K562 (cell line): Measurements from ENCODE around the gene LIAS.

Source experiments
- EZH2 ChIP-seq: IDR thresholded peaks from 2 replicates; pipeline ENCODE4 v1.6.1; 2012; ENCODE audit warnings: low read depth, mild to moderate bottlenecking, inconsistent platforms, low read length, borderline replicate concordance
- FOXK2 ChIP-seq, 2 experiments: fragments of 450-650 bp; IDR thresholded peaks in 1 of 2; conservative IDR thresholded peaks in 1 of 2; 2 replicates each; pipeline ENCODE4 v1.6.1; 2016; ENCODE audit warnings: low read depth in 2 of 2, mild to moderate bottlenecking in 1 of 2
- FOXM1 ChIP-seq, 2 experiments: fragments of 450-650 bp in 1 of 2; sonication (generic) in 1 of 2; formaldehyde crosslinking in 1 of 2; IDR thresholded peaks; 2 replicates each; pipeline versions ENCODE4 v1.6.1 to v1.9.0; 2017 to 2022; ENCODE audit warnings: low read depth in 2 of 2, mild to moderate bottlenecking in 2 of 2, missing genetic modification reagents in 1 of 2, moderate library complexity in 1 of 2
- HMG20B ChIP-seq: fragments of 250-450 bp; sonication (Bioruptor Pico); IDR thresholded peaks from 2 replicates; pipeline ENCODE4 v1.5.0; 2021; ENCODE audit warnings: mild to moderate bottlenecking
- TF ChIP-seq, protein P1 (sequence below): fragments of 450-650 bp; conservative IDR thresholded peaks from 2 replicates; pipeline ENCODE4 v1.6.1; 2016; ENCODE audit warnings: missing genetic modification characterization, low read depth, mild to moderate bottlenecking, control low read depth, missing compliant biosample characterization
- TF ChIP-seq, protein P2 (sequence below): fragments of 250-450 bp; sonication (Bioruptor Pico); IDR thresholded peaks from 2 replicates; pipeline ENCODE4 v1.8.0; 2022; ENCODE audit warnings: inconsistent platforms
- TF ChIP-seq, protein P3 (sequence below): fragments of 450-650 bp; formaldehyde crosslinking; IDR thresholded peaks from 2 replicates; pipeline ENCODE4 v1.4.0; 2020; ENCODE audit warnings: mild to moderate bottlenecking, mixed read lengths

DNA sequence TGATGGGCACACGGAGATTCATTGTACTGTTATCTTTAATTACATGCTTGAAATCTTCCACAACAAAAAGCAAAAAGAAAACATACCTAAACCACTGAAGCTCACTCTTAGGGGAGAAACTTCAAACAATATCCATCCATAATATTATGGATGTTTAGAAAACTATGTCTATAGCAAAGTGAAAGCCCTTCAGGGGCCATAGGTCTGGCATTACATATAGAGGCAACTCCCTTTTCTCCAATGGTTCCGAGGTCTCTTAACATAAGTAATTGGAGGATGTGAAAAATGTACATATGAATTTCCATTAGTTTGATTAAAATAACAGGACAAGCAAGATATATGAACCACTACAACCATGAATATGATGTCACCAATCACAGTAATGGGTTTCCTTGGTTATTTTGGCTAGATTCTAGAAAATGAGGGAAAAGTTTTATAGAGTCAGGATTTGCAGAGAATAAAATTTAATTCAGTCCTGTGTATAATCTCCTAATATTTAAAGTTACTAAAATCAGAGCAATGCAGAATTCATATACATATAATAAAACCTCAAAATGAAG, 57.6 kb downstream of the LIAS start:
- TF ChIP-seq, protein P1, sequence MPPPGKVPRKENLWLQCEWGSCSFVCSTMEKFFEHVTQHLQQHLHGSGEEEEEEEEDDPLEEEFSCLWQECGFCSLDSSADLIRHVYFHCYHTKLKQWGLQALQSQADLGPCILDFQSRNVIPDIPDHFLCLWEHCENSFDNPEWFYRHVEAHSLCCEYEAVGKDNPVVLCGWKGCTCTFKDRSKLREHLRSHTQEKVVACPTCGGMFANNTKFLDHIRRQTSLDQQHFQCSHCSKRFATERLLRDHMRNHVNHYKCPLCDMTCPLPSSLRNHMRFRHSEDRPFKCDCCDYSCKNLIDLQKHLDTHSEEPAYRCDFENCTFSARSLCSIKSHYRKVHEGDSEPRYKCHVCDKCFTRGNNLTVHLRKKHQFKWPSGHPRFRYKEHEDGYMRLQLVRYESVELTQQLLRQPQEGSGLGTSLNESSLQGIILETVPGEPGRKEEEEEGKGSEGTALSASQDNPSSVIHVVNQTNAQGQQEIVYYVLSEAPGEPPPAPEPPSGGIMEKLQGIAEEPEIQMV (tag): no peak
- TF ChIP-seq, protein P2, sequence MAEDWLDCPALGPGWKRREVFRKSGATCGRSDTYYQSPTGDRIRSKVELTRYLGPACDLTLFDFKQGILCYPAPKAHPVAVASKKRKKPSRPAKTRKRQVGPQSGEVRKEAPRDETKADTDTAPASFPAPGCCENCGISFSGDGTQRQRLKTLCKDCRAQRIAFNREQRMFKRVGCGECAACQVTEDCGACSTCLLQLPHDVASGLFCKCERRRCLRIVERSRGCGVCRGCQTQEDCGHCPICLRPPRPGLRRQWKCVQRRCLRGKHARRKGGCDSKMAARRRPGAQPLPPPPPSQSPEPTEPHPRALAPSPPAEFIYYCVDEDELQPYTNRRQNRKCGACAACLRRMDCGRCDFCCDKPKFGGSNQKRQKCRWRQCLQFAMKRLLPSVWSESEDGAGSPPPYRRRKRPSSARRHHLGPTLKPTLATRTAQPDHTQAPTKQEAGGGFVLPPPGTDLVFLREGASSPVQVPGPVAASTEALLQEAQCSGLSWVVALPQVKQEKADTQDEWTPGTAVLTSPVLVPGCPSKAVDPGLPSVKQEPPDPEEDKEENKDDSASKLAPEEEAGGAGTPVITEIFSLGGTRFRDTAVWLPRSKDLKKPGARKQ (CRISPR knock-in tag): no peak
- no peak for TF ChIP-seq HMG20B (CRISPR knock-in tag)
- TF ChIP-seq, protein P3, sequence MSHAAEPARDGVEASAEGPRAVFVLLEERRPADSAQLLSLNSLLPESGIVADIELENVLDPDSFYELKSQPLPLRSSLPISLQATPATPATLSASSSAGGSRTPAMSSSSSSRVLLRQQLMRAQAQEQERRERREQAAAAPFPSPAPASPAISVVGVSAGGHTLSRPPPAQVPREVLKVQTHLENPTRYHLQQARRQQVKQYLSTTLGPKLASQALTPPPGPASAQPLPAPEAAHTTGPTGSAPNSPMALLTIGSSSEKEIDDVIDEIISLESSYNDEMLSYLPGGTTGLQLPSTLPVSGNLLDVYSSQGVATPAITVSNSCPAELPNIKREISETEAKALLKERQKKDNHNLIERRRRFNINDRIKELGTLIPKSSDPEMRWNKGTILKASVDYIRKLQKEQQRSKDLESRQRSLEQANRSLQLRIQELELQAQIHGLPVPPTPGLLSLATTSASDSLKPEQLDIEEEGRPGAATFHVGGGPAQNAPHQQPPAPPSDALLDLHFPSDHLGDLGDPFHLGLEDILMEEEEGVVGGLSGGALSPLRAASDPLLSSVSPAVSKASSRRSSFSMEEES: no peak
- TF ChIP-seq EZH2: no peak
- no peak for TF ChIP-seq FOXM1 (IDR thresholded peaks at IDR 0.05; ENCODE audit: low read depth)
- no peak for TF ChIP-seq FOXM1 (CRISPR knock-in tag; IDR thresholded peaks at IDR 0.05; ENCODE audit: low read depth)
- no peak for TF ChIP-seq FOXK2 (conservative IDR thresholded peaks at IDR 0.05 in 1 of 2, IDR thresholded peaks at IDR 0.05 in 1 of 2; ENCODE audit: low read depth in 2 of 2)
